Heart right ventricle (tissue), 16 donors: ENCODE data around the gene SPTBN2. TPM values are rescaled to one million over a fixed set of nuclear protein-coding genes. Genes with fewer than 3 reads are reported as not detected.
A peak's percentile ranks its signal among the peaks of the same experiment; 100 is the strongest.

Experiments used
- ATAC-seq, 8 donors: fragments of 200-7000 bp; cut with Tn5 transposase; one replicate each; pipeline ENCODE4 v1.9.1; 2020; ENCODE audit warnings: mild to moderate bottlenecking in 8 of 8, moderate library complexity in 8 of 8, moderate number of reproducible peaks in 1 of 8
- DNase-seq, 2 donors: peaks; one replicate each; pipeline ENCODE4 v3.0.0-alpha.2; 2020
- H3K27ac ChIP-seq, 10 donors: fragments of 200-600 bp; sonication (generic) in 2 of 10; one replicate each; pipeline versions ENCODE4 v1.5.0 to v1.8.0; 2020 to 2022; ENCODE audit warnings: mild to moderate bottlenecking in 3 of 10
- H3K27me3 ChIP-seq, 7 donors: fragments of 200-600 bp; one replicate each; pipeline ENCODE4 v1.8.0; 2021 to 2022; ENCODE audit warnings: mild to moderate bottlenecking in 2 of 7
- H3K36me3 ChIP-seq, 9 donors: fragments of 200-600 bp; sonication (generic) in 1 of 9; one replicate each; pipeline versions ENCODE4 v1.5.0 to v1.8.0; 2020 to 2022; ENCODE audit warnings: mild to moderate bottlenecking in 2 of 9
- H3K4me1 ChIP-seq, 9 donors: fragments of 200-600 bp; sonication (generic) in 1 of 9; one replicate each; pipeline versions ENCODE4 v1.5.0 to v1.8.0; 2020 to 2022; ENCODE audit warnings: mild to moderate bottlenecking in 4 of 9
- H3K4me3 ChIP-seq, 10 donors: fragments of 200-600 bp; sonication (generic) in 2 of 10; one replicate each; pipeline versions ENCODE4 v1.5.0 to v1.8.0; 2020 to 2022; ENCODE audit warnings: mild to moderate bottlenecking in 7 of 10, moderate library complexity in 2 of 10
- H3K9me3 ChIP-seq, 11 donors: fragments of 200-600 bp in 10 of 11; sonication (generic) in 2 of 11; one replicate each; pipeline versions ENCODE4 v1.5.0 to v1.8.0; 2013 to 2022; ENCODE audit warnings: mild to moderate bottlenecking in 2 of 11, control low read depth in 1 of 11, moderate library complexity in 1 of 11
- CTCF ChIP-seq, 9 donors: fragments of 200-600 bp; sonication (generic) in 2 of 9; IDR thresholded peaks; one replicate each; pipeline versions ENCODE4 v1.5.0 to v1.8.0; 2021 to 2022; ENCODE audit warnings: antibody characterized with exemption in 9 of 9, mild to moderate bottlenecking in 5 of 9, moderate library complexity in 1 of 9
- WGBS, 2 donors: extraction: QIAGEN DNeasy Blood & Tissue Kit; methylation state at CpG; one replicate each; pipeline ENCODE4 v1.1.7; 2013; ENCODE audit warnings: inconsistent platforms in 1 of 2; 5-methylcytosine and 5-hydroxymethylcytosine counted together
- intact Hi-C, 10 donors: fragments of 100-400 bp; cut with DNase I; formaldehyde crosslinking; loops; one replicate each; pipeline versions ENCODE4 v1.11.1 to v1.14.2; 2022
- polyA plus RNA-seq, 2 donors: library from polyadenylated mRNA; stranded (reverse); fragments of 200-250 nt; gene quantifications; one replicate each; pipeline ENCODE4 v1.2.3, GENCODE V29; 2013
- total RNA-seq, 10 donors: library from RNA; stranded (reverse); fragmentation: NEBNext Ultra II Directional in 3 of 10; extraction: Animal tissue kit (Norgen Biotek cat#: 25700) in 3 of 10; gene quantifications; one replicate each; pipeline versions ENCODE4 v1.2.1 to v1.2.4, GENCODE V29; 2021 to 2023
- donor health status: Arrhythmogenic right ventricular cardiomyopathy.
- donor health status: ischemic (EF 13 %, LVEDD 7.1; RV severe dilation, severe dysfunction).
- donor health status: healthy with polysubstance abuse.
- donor health status: DM: no; HTN: yes; CAD: no.
- donor health status: DM: no; HTN: no; CAD: no.
- donor health status: ischemic (EF 25% LVEDD 6.9; RV normal size, moderate dysfunction).
- donor health status: ischemic (EF 25% LVEDD 5.7; RV mildly dilated, moderate dysfunction).
- donor health status: healthy.
- donor health status: DM: yes; HTN: yes; CAD: no.
- donor health status: Ischemic cardiomyopathy.
- donor health status: ischemic (EF 35%, LVEDD 5.7; RV mildly dilated, moderate dysfunction).
- donor health status: nonischemic (EF 11% LVEDD 7.7; RV severe dilation, severe dysfunction).
- donor health status: DM: yes; HTN: yes; CAD: no.
- donor health status: PGD.
- donor health status: ischemic (EF 29% LVEDD 5.4; RV normal size, mild dysfunction).
- donor health status: nonischemic (EF 23%, LVEDD 6.1; RV moderate dilation, normal function).

The SPTBN2 gene
- total and polyA plus RNA-seq, 12 donors = 0.23 to 2.3 (median 1.0) TPM

GRCh38 chr11:66651016-66651415 is 78.0 kb downstream of the SPTBN2 start:
- Histone ChIP-seq H3K9me3 (no peaks in the 10 kb centered on the region), H3K27me3 (no peaks in the 10 kb centered on the region), H3K36me3 (peaks cover 0 to 96% (median 18%) of the 10 kb centered on the region in 9 donors), H3K4me1 (peaks cover 0 to 21% (median 10%) of the 10 kb centered on the region in 9 donors), H3K27ac (no peak overlapping the region), H3K4me3 (no peak overlapping the region)
- no peak for ATAC-seq
- WGBS, 2 donors = 95 to 98% methylated on average over 2 of the region's 2 CpGs
- intact Hi-C loops = no loop called here
- DNase-seq = no peak
- TF ChIP-seq CTCF (IDR thresholded peaks at IDR 0.05) = no peak

GRCh38 chr11:66649903-66650302 is 79.1 kb downstream of the SPTBN2 start:
- no peak for TF ChIP-seq CTCF (IDR thresholded peaks at IDR 0.05)
- ATAC-seq (no peak), DNase-seq (no peak)
- H3K4me3 ChIP-seq = no peak overlapping the region
- peaks cover 0 to 100% (median 19%) of the 10 kb centered on the region in 9 donors for H3K36me3 ChIP-seq
- H3K27ac ChIP-seq = no peak overlapping the region
- peaks cover 6 to 32% (median 21%) of the 10 kb centered on the region in 9 donors for H3K4me1 ChIP-seq
- H3K27me3 ChIP-seq = no peaks in the 10 kb centered on the region
- intact Hi-C loops = no loop called here
- H3K9me3 ChIP-seq = no peaks in the 10 kb centered on the region
- WGBS, 2 donors = 96% methylated on average over 5 of the region's 5 CpGs

GRCh38 chr11:66646828-66647227 is 82.2 kb downstream of the SPTBN2 start:
- ATAC-seq = no peak
- DNase-seq = no peak
- H3K4me3 ChIP-seq = no peak overlapping the region
- no peak overlapping the region for H3K27ac ChIP-seq
- no peak for TF ChIP-seq CTCF (IDR thresholded peaks at IDR 0.05)
- intact Hi-C loops = no loop called here
- H3K27me3 ChIP-seq = no peaks in the 10 kb centered on the region
- H3K36me3 ChIP-seq = peaks cover 0 to 100% (median 32%) of the 10 kb centered on the region in 9 donors
- WGBS, 2 donors = 70 to 77% methylated on average over 4 of the region's 4 CpGs
- peaks cover 19 to 63% (median 52%) of the 10 kb centered on the region in 9 donors for H3K4me1 ChIP-seq
- H3K9me3 ChIP-seq = no peaks in the 10 kb centered on the region

GRCh38 chr11:66643745-66644437 is 85.1 kb downstream of the SPTBN2 start:
- Histone ChIP-seq H3K4me1 (peaks cover 30 to 89% (median 78%) of the 10 kb centered on the region in 9 donors), H3K27ac (no peak overlapping the region), H3K36me3 (peaks cover 0 to 92% (median 43%) of the 10 kb centered on the region in 9 donors), H3K9me3 (no peaks in the 10 kb centered on the region), H3K4me3 (peak overlapping the region in 2 of 10 donors; percentile 2 to 4), H3K27me3 (no peaks in the 10 kb centered on the region)
- TF ChIP-seq CTCF (IDR thresholded peaks at IDR 0.05) = no peak
- WGBS, 2 donors = 88 to 89% methylated on average over 24 of the region's 24 CpGs
- DNase-seq (no peak), ATAC-seq (peak in 1 of 8 donors; percentile 23)
- intact Hi-C loops = loop anchor here in 2 of 10 donors (5.0 kb wide), 1 partner anchor 33 kb away; the partner anchor contains the start of gene RBM4B (in 2 of the 2)
